Fibroblast of the aortic adventitia (primary cell): ENCODE data around the gene YIPF7. TPM values are rescaled to one million over a fixed set of nuclear protein-coding genes. Genes with fewer than 3 reads are reported as not detected.

Experiments
- total RNA-seq: library from RNA; depleted of rRNA; stranded (reverse); fragments of >200 nt; gene quantifications from 2 replicates; pipeline ENCODE4 v1.2.3, GENCODE V29; 2012; ENCODE audit warnings: low replicate concordance

The YIPF7 gene
- total RNA-seq, 1 donor = not detected

Other genes starting within 250 kb of the YIPF7 start
- 1.1 and 3.2 TPM in 2 replicates for gene KCTD8, start 202.8 kb downstream of the YIPF7 start, total RNA-seq
- gene GUF1, start 26.8 kb upstream of the YIPF7 start, total RNA-seq = 21.9 and 28.5 TPM in 2 replicates
- 34.4 and 41.4 TPM in 2 replicates for gene GNPDA2, start 74.9 kb upstream of the YIPF7 start, total RNA-seq